ENCODE data around the gene NUBP1.

- no peak for TF ChIP-seq CBX3 (IDR thresholded peaks at IDR 0.05; ENCODE audit: low read depth)
- no peak for TF ChIP-seq ZFX (IDR thresholded peaks at IDR 0.05)
- TF ChIP-seq CTCF (IDR thresholded peaks at IDR 0.05 in 2 of 3, conservative IDR thresholded peaks at IDR 0.05 in 1 of 3; ENCODE audit: borderline replicate concordance in 1 of 3, insufficient read depth in 1 of 3, low read depth in 2 of 3, low read length in 2 of 3) = no peak
Measured at GRCh38 chr16:10741844-10742243, 1.8 kb upstream of the NUBP1 start.
